WERI-Rb-1 (cell line): ENCODE measurements around the gene GPR180.

ENCODE experiments used
- DNase-seq: peaks from one replicate; pipeline ENCODE4 v3.0.0-alpha.2; 2020
- H3K27ac ChIP-seq: fragments of 250-450 bp; sonication (Bioruptor Pico); 2 replicates; pipeline ENCODE4 v1.5.1; 2020; ENCODE audit warnings: mild to moderate bottlenecking, moderate library complexity
- H3K27me3 ChIP-seq: fragments of 250-450 bp; sonication (Bioruptor Pico); 2 replicates; pipeline ENCODE4 v1.5.1; 2021; ENCODE audit warnings: mild to moderate bottlenecking, low read depth, moderate library complexity; ENCODE audit not compliant: insufficient read depth, severe bottlenecking
- H3K36me3 ChIP-seq: fragments of 250-450 bp; sonication (Bioruptor Pico); 2 replicates; pipeline ENCODE4 v1.5.1; 2020; ENCODE audit warnings: mild to moderate bottlenecking, moderate library complexity
- H3K4me3 ChIP-seq: 2 replicates; pipeline ENCODE4 v1.5.1; 2011; ENCODE audit warnings: low read depth, mild to moderate bottlenecking, control low read depth, low read length
- H3K9me3 ChIP-seq: fragments of 250-450 bp; sonication (Bioruptor Pico); 2 replicates; pipeline ENCODE4 v1.5.1; 2021; ENCODE audit warnings: mild to moderate bottlenecking, moderate library complexity; ENCODE audit not compliant: severe bottlenecking
- CTCF ChIP-seq: IDR thresholded peaks from 2 replicates; pipeline ENCODE4 v1.5.1; 2011; ENCODE audit warnings: low read depth, mild to moderate bottlenecking, control low read depth, inconsistent platforms, low read length

The GPR180 gene

DNA sequence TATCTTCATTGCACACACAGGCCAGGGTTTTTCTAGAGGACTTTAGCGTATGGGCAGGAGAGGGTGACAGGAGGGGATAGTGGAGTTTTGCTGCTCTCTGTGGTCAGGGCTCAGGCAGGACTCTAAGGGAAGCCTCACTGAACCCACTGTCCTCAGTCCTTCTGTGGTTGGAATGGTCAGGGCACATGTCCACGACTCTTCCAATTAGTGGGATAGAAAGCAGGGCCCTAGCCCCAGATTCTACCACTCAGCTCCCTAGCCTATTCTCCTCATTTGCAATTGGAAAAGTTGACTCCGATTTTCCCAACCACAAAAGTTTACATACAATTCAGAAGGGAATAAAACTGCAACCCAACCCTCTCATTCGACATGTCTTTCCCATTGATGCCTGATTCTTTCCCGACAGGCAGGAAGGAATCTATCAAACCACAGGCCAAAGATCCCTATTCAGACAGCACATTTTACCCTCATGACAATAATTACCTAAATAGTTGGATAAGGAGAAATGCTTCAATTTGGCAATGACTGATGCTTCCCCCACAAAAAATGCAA lies 43.9 kb upstream of the GPR180 start:
- peaks cover 1% of the 10 kb centered on the region for H3K36me3 ChIP-seq
- no peak overlapping the region for H3K4me3 ChIP-seq
- H3K27me3 ChIP-seq: no peaks in the 10 kb centered on the region
- H3K27ac ChIP-seq: no peak overlapping the region
- H3K9me3 ChIP-seq: no peaks in the 10 kb centered on the region
- no peak for DNase-seq
- TF ChIP-seq CTCF: no peak

GRCh38 chr13:94558716-94559115 lies 42.9 kb upstream of the GPR180 start:
- Histone ChIP-seq H3K36me3 (peaks cover 6% of the 10 kb centered on the region), H3K9me3 (no peaks in the 10 kb centered on the region), H3K27ac (no peak overlapping the region), H3K4me3 (no peak overlapping the region), H3K27me3 (no peaks in the 10 kb centered on the region)
- DNase-seq: no peak
- TF ChIP-seq CTCF: no peak

DNA sequence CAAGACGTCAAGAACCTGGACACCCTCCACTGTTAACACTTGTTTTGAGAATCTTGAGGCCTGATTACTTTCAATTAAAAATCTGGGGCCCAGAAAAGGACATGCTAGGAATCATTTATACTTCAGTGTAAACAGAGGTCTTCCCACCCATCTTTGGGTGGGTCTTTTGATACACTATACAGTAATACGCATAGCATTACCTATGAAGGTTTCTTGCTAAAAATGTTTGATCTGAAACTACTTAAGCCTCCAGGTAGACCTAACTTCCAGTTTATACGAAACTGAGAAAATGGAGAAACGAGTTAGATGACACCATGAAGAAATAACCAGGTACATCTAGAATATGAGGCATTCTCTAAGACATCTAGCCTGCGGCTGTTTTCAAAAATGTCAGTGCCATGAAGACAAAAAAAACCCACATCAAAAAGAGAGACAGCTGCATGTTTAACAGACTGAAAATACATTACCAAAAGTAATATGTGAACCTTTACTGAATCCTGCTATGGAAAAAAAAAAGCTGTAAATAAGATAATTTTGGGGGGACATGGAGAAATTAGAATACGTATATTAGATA lies 42.3 kb upstream of the GPR180 start:
- Histone ChIP-seq H3K9me3 (no peaks in the 10 kb centered on the region), H3K36me3 (peaks cover 6% of the 10 kb centered on the region), H3K27ac (no peak overlapping the region), H3K27me3 (no peaks in the 10 kb centered on the region), H3K4me3 (no peak overlapping the region)
- TF ChIP-seq CTCF: no peak
- no peak for DNase-seq

DNA sequence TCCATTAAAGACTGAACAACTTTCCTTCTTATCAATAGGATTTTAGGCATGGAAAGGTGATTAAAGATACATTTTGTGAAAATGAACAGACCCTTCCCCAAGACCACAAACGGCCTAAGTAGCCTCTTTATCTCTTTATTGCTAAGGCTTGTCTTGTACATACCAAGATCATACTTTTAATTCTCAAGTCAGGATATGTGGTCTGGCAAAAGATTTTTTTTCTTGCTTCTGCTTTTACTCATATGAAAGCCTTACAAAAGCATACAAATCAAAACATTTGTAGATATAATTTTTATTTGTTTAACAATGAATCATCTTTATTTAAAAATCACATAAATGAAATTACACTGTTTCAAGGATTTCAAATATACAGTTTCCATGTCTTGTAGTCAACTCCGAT lies 41.5 kb upstream of the GPR180 start:
- H3K27me3 ChIP-seq: no peaks in the 10 kb centered on the region
- no peak for DNase-seq
- H3K9me3 ChIP-seq: no peaks in the 10 kb centered on the region
- TF ChIP-seq CTCF: no peak
- no peak overlapping the region for H3K27ac ChIP-seq
- H3K36me3 ChIP-seq: peaks cover 6% of the 10 kb centered on the region
- H3K4me3 ChIP-seq: no peak overlapping the region

DNA sequence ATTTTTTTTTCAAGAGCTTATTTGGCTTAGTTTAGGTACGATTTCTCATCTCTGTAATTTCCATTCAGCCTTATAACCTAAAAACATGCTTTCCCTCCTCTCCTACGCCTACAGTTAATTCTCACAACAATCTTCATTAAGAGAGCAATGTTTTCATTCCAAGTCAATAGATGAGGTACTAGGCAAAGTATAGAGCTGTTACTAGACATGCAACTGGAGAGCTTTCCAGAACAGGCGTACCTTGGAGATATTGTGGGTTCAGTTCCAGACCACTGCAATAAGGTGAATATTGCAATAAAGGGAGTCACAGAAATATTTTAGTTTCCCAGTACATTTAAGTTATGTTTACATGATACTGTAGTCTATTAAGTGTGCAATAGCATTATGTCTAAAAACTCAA lies 40.5 kb upstream of the GPR180 start:
- Histone ChIP-seq H3K9me3 (no peaks in the 10 kb centered on the region), H3K27me3 (no peaks in the 10 kb centered on the region), H3K36me3 (peaks cover 6% of the 10 kb centered on the region), H3K4me3 (no peak overlapping the region), H3K27ac (no peak overlapping the region)
- TF ChIP-seq CTCF: no peak
- no peak for DNase-seq

DNA sequence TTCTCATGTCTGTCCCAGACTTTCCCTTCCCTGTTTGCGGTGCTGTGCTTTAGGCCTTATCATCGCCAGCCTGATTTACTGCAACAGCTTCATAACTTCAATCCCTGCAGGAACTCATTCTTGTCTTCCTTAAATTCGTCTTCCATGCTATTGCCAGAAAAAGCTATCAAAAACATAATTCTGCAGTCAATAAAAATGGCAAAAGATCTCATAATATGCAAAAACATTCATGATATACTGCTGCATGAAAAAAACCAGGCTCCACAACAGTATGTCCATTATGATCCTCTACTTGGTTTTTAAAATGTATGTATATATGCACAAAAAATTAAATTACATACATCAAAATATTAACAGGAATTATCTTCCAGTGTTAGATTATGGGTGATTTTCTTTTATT lies 34.1 kb upstream of the GPR180 start:
- Histone ChIP-seq H3K9me3 (no peaks in the 10 kb centered on the region), H3K36me3 (peaks cover 39% of the 10 kb centered on the region), H3K27me3 (no peaks in the 10 kb centered on the region), H3K27ac (no peak overlapping the region), H3K4me3 (no peak overlapping the region)
- no peak for TF ChIP-seq CTCF
- no peak for DNase-seq
